Measurements from ENCODE around the gene PDE1A.
A peak's percentile ranks its signal among the peaks of the same experiment; 100 is the strongest.

The PDE1A gene

GRCh38 chr2:182186132-182186735, 240.6 kb downstream of the PDE1A start:
- DNase-seq = peak; percentile 30 to 69

GRCh38 chr2:182182436-182182835, 244.4 kb downstream of the PDE1A start:
- no peak for DNase-seq

- no peak for DNase-seq
Observed at GRCh38 chr2:182181381-182181780, 245.5 kb downstream of the PDE1A start.

GRCh38 chr2:182179176-182179575, 247.7 kb downstream of the PDE1A start:
- no peak for DNase-seq

GRCh38 chr2:182173944-182174622, 252.8 kb downstream of the PDE1A start:
- DNase-seq = no peak

- DNase-seq = no peak
Observed at GRCh38 chr2:182170341-182170740, 256.5 kb downstream of the PDE1A start.

- no peak for DNase-seq
Observed at GRCh38 chr2:182167882-182168281, 259.0 kb downstream of the PDE1A start.

GRCh38 chr2:182166841-182167240, 260.0 kb downstream of the PDE1A start:
- DNase-seq = no peak

- DNase-seq = no peak
Observed at GRCh38 chr2:182166406-182166805, 260.4 kb downstream of the PDE1A start.

- DNase-seq = no peak
Observed at GRCh38 chr2:182165202-182165601, 261.6 kb downstream of the PDE1A start.

- DNase-seq = no peak
Observed at GRCh38 chr2:182164686-182165085, 262.1 kb downstream of the PDE1A start.

- no peak for DNase-seq
Observed at GRCh38 chr2:182163878-182164277, 263.0 kb downstream of the PDE1A start.

GRCh38 chr2:182148344-182148743, 278.5 kb downstream of the PDE1A start:
- DNase-seq = no peak

- no peak for DNase-seq
Observed at GRCh38 chr2:182144776-182145165, 282.1 kb downstream of the PDE1A start.

- no peak for DNase-seq
Observed at GRCh38 chr2:182144041-182144775, 282.6 kb downstream of the PDE1A start.

GRCh38 chr2:182142062-182142461, 284.8 kb downstream of the PDE1A start:
- DNase-seq = no peak

GRCh38 chr2:182134201-182134600, 292.6 kb downstream of the PDE1A start:
- DNase-seq = no peak

- DNase-seq = no peak
Observed at GRCh38 chr2:182133195-182133891, 293.5 kb downstream of the PDE1A start.

GRCh38 chr2:182132605-182133004, 294.2 kb downstream of the PDE1A start:
- DNase-seq = no peak

- DNase-seq = no peak
Observed at GRCh38 chr2:182128821-182129707, 297.8 kb downstream of the PDE1A start.

- no peak for DNase-seq
Observed at GRCh38 chr2:182117196-182117595, 309.6 kb downstream of the PDE1A start.

GRCh38 chr2:182116774-182117173, 310.1 kb downstream of the PDE1A start:
- DNase-seq = no peak
